Tibial artery (tissue), 4 donors: ENCODE results near the gene GNAT2.

Source experiments
- DNase-seq, 2 donors: peaks; one replicate each; pipeline ENCODE4 v3.0.0-alpha.2; 2019
- H3K27ac ChIP-seq, 2 donors: fragments of 200-600 bp; sonication (generic) in 1 of 2; 1 replicate in 1 of 2; 2 replicates in 1 of 2; pipeline ENCODE4 v1.5.1; 2018 to 2019; ENCODE audit warnings: mild to moderate bottlenecking in 1 of 2
- H3K27me3 ChIP-seq, 2 donors: fragments of 200-600 bp; sonication (generic) in 1 of 2; one replicate each; pipeline versions ENCODE4 v1.5.1 to v1.6.0; 2016 to 2019
- H3K36me3 ChIP-seq, 3 donors: fragments of 200-600 bp; sonication (generic) in 2 of 3; one replicate each; pipeline ENCODE4 v1.5.1; 2016 to 2019; ENCODE audit warnings: mild to moderate bottlenecking in 2 of 3
- H3K4me1 ChIP-seq, 4 donors: fragments of 200-600 bp; sonication (generic) in 2 of 4; 1 replicate in 3 of 4; 2 replicates in 1 of 4; pipeline ENCODE4 v1.5.1; 2016 to 2019
- H3K4me3 ChIP-seq, 2 donors: fragments of 200-600 bp; sonication (generic) in 1 of 2; 1 replicate in 1 of 2; 2 replicates in 1 of 2; pipeline ENCODE4 v1.5.1; 2018 to 2019; ENCODE audit warnings: mild to moderate bottlenecking in 2 of 2
- H3K9me3 ChIP-seq, 3 donors: fragments of 200-600 bp; sonication (generic) in 1 of 3; one replicate each; pipeline ENCODE4 v1.5.1; 2016 to 2019
- CTCF ChIP-seq, 2 experiments: fragments of 200-600 bp in 1 of 2; fragments of 450-650 bp in 1 of 2; IDR thresholded peaks; one replicate each; pipeline ENCODE4 v1.5.1; 2017 to 2019; ENCODE audit warnings: antibody characterized with exemption in 2 of 2, mild to moderate bottlenecking in 1 of 2, moderate library complexity in 1 of 2
- intact Hi-C: fragments of 100-400 bp; cut with DNase I; formaldehyde crosslinking; loops from one replicate; pipeline ENCODE4 v1.15.0; 2023; ENCODE audit warnings: low total_unique reads

Gene GNAT2

GRCh38 chr1:109625601-109626560 lies 6.5 kb upstream of the GNAT2 start:
- TF ChIP-seq CTCF (IDR thresholded peaks at IDR 0.05): no peak
- Histone ChIP-seq H3K27me3 (no peaks in the 10 kb centered on the region), H3K9me3 (no peaks in the 10 kb centered on the region), H3K4me1 (peaks cover 0 to 42% (median 30%) of the 10 kb centered on the region in 4 donors), H3K4me3 (no peak overlapping the region), H3K36me3 (peaks cover 23 to 55% (median 44%) of the 10 kb centered on the region in 3 donors), H3K27ac (no peak overlapping the region)
- DNase-seq: peak in 1 of 2 donors; percentile 57
- intact Hi-C loops: no loop called here

DNA sequence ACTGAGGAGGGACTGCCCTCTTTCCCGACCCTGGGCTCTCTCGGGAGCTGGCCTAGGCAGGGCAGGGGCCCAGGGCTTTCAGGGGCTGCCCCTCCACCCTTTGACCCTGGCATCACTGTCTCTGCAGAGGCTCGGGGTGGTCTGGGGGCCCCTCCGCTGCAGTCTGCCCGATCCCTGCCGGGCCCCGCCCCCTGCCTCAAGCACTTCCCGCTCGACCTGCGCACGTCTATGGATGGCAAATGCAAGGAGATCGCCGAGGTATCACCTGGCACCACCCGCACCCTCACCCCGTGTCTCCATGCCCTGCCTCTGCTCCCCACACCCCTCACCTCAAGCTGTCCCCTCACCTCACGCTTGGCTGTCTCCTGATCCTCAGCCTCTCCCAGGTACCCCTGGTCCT lies 5.8 kb upstream of the GNAT2 start:
- intact Hi-C loops: no loop called here
- peaks cover 19 to 49% (median 41%) of the 10 kb centered on the region in 3 donors for H3K36me3 ChIP-seq
- peak in 1 of 2 donors; percentile 62 for DNase-seq
- H3K4me1 ChIP-seq: peaks cover 0 to 44% (median 32%) of the 10 kb centered on the region in 4 donors
- H3K9me3 ChIP-seq: no peaks in the 10 kb centered on the region
- no peak overlapping the region for H3K27ac ChIP-seq
- H3K4me3 ChIP-seq: no peak overlapping the region
- no peaks in the 10 kb centered on the region for H3K27me3 ChIP-seq
- no peak for TF ChIP-seq CTCF (IDR thresholded peaks at IDR 0.05)

GRCh38 chr1:109624201-109625010 lies 5.0 kb upstream of the GNAT2 start:
- Histone ChIP-seq H3K4me3 (peak overlapping the region; percentile 29 to 37), H3K27ac (peak overlapping the region; percentile 16 to 62), H3K27me3 (no peaks in the 10 kb centered on the region), H3K36me3 (peaks cover 19 to 41% (median 34%) of the 10 kb centered on the region in 3 donors), H3K4me1 (peaks cover 0 to 51% (median 37%) of the 10 kb centered on the region in 4 donors), H3K9me3 (no peaks in the 10 kb centered on the region)
- TF ChIP-seq CTCF (IDR thresholded peaks at IDR 0.05): no peak
- DNase-seq: peak in 1 of 2 donors; percentile 63
- intact Hi-C loops: no loop called here

GRCh38 chr1:109623601-109624161 lies 4.3 kb upstream of the GNAT2 start:
- DNase-seq: peak in 1 of 2 donors; percentile 70
- intact Hi-C loops: no loop called here

More at GRCh38 chr1:109623601-109624161, 4.3 kb upstream of the GNAT2 start:
- Histone ChIP-seq H3K27me3 (no peaks in the 10 kb centered on the region), H3K27ac (peak overlapping the region; percentile 16 to 62), H3K4me1 (peaks cover 0 to 55% (median 40%) of the 10 kb centered on the region in 4 donors), H3K36me3 (peaks cover 12 to 34% (median 27%) of the 10 kb centered on the region in 3 donors), H3K9me3 (no peaks in the 10 kb centered on the region), H3K4me3 (peak overlapping the region; percentile 29 to 37)
- TF ChIP-seq CTCF (IDR thresholded peaks at IDR 0.05): no peak
